Diencephalon (tissue), 1 donor: ENCODE data around the gene GPR4. TPM values are rescaled to one million over a fixed set of nuclear protein-coding genes. Genes with fewer than 3 reads are reported as not detected.

Experiments used
- small RNA-seq: library from RNA; depleted of rRNA; stranded (forward); fragments of <200 nt; gene quantifications from one replicate; pipeline ENCODE3, GENCODE V24; 2014
- total RNA-seq: library from RNA; depleted of rRNA; stranded (reverse); fragments of >200 nt; gene quantifications from one replicate; pipeline ENCODE4 v1.2.3, GENCODE V29; 2014

The GPR4 gene
- total RNA-seq = 0.23 TPM

GRCh38 chr19:45601524-45602374, at the start of gene GPR4:
Gene GPR4 (minus strand): TSS chr19:45602212. CDS start chr19:45591866, 10,346 bp downstream.

GRCh38 chr19:45638930-45639729, 37.1 kb upstream of the GPR4 start, which contains the start of gene EML2:
Gene EML2 (minus strand): TSS chr19:45639397. CDS start chr19:45639376, 21 bp downstream.

GRCh38 chr19:45584332-45585157, 17.5 kb downstream of the GPR4 start, which contains the start of gene OPA3:
Gene OPA3 (minus strand): TSS chr19:45584802. CDS start chr19:45584764, 38 bp downstream.

Small RNA genes within 50 kb of the gene (small RNA-seq; reads per million reads assigned to genes)
- 0.08 reads per million for gene RN7SL836P

Other genes starting within 250 kb of the GPR4 start
- gene ERCC2, start 231.6 kb downstream of the GPR4 start, total RNA-seq = 23.3 TPM
- gene PPP1R13L, start 197.1 kb downstream of the GPR4 start, total RNA-seq = 0.46 TPM
- gene POLR1G, start 195.6 kb downstream of the GPR4 start, total RNA-seq = 6.5 TPM
- 41.3 TPM for gene ERCC1, start 178.3 kb downstream of the GPR4 start, total RNA-seq
- gene FOSB, start 134.2 kb downstream of the GPR4 start, total RNA-seq = 4.4 TPM
- 59.1 TPM for gene RTN2, start 105.2 kb downstream of the GPR4 start, total RNA-seq
- gene PPM1N, start 103.8 kb downstream of the GPR4 start, total RNA-seq = 1.2 TPM
- 15.7 TPM for gene VASP, start 94.7 kb downstream of the GPR4 start, total RNA-seq
- gene OPA3, start 17.4 kb downstream of the GPR4 start, total RNA-seq = 4.8 TPM
- gene EML2, start 37.2 kb upstream of the GPR4 start, total RNA-seq = 42.2 TPM
- not detected for gene GIPR, start 66.0 kb upstream of the GPR4 start, total RNA-seq
- 132 TPM for gene SNRPD2, start 89.7 kb upstream of the GPR4 start, total RNA-seq
- 4.4 TPM for gene QPCTL, start 90.5 kb upstream of the GPR4 start, total RNA-seq
- gene FBXO46, start 128.7 kb upstream of the GPR4 start, total RNA-seq = 7.8 TPM
- gene MEIOSIN, start 131.2 kb upstream of the GPR4 start, total RNA-seq = not detected
- 1.8 TPM for gene SIX5, start 167.0 kb upstream of the GPR4 start, total RNA-seq
- gene DMPK, start 180.3 kb upstream of the GPR4 start, total RNA-seq = 20.3 TPM
- 48.2 TPM for gene DMWD, start 190.6 kb upstream of the GPR4 start, total RNA-seq
- 0.23 TPM for gene RSPH6A, start 213.1 kb upstream of the GPR4 start, total RNA-seq